Endothelial cell of umbilical vein (primary cell): ENCODE data around the gene ZFYVE28.

Experiments used
- CTCF ChIP-seq, 2 donors: IDR thresholded peaks; 1 replicate in 1 of 2; 2 replicates in 1 of 2; pipeline ENCODE4 v1.5.1; 2011; ENCODE audit warnings: low read length in 2 of 2, mild to moderate bottlenecking in 2 of 2, moderate library complexity in 2 of 2, control low read depth in 1 of 2, inconsistent platforms in 1 of 2, low read depth in 1 of 2; ENCODE audit not compliant: insufficient read depth in 1 of 2; ENCODE audit errors: extremely low read depth in 1 of 2
- EZH2 ChIP-seq: IDR thresholded peaks from 2 replicates; pipeline ENCODE4 v1.6.1; 2012; ENCODE audit warnings: borderline replicate concordance, low read depth, mild to moderate bottlenecking, moderate library complexity, low read length, inconsistent platforms; ENCODE audit not compliant: severe bottlenecking
- JUN ChIP-seq: IDR thresholded peaks from 2 replicates; pipeline ENCODE4 v1.6.1; 2011; ENCODE audit warnings: borderline replicate concordance, low read depth; ENCODE audit not compliant: insufficient read length, insufficient read depth
- MAX ChIP-seq: IDR thresholded peaks from 2 replicates; pipeline ENCODE4 v1.6.1; 2011; ENCODE audit not compliant: insufficient read depth, insufficient read length
- POLR2A ChIP-seq: IDR thresholded peaks from 2 replicates; pipeline ENCODE4 v1.6.1; 2012; ENCODE audit warnings: low read depth, mild to moderate bottlenecking, control low read depth, low read length
- POLR2AphosphoS5 ChIP-seq: IDR thresholded peaks from 2 replicates; pipeline ENCODE4 v1.6.1; 2012; ENCODE audit warnings: low read depth, mild to moderate bottlenecking, control low read depth, low read length, moderate library complexity; ENCODE audit not compliant: insufficient read depth

- TF ChIP-seq CTCF (IDR thresholded peaks at IDR 0.05; ENCODE audit: extremely low read depth in 1 of 2, insufficient read depth in 1 of 2, low read depth in 1 of 2, low read length in 2 of 2): no peak
- TF ChIP-seq EZH2: no peak
- no peak for TF ChIP-seq JUN
- no peak for TF ChIP-seq POLR2A
- no peak for TF ChIP-seq POLR2AphosphoS5
- no peak for TF ChIP-seq MAX
Measured at GRCh38 chr4:2389691-2390090, 28.8 kb downstream of the ZFYVE28 start.
